Nephron progenitor cell (in vitro differentiated cells): ENCODE measurements around the gene PLXNA3.

ENCODE experiments used
- DNase-seq: peaks from one replicate; pipeline ENCODE4 v3.0.0; 2021
- H3K27ac Mint-ChIP-seq: 2 replicates; pipeline ENCODE4 v1.8.0; 2021; ENCODE audit warnings: mild to moderate bottlenecking, moderate library complexity, mixed read lengths
- H3K27me3 Mint-ChIP-seq: 2 replicates; pipeline ENCODE4 v1.8.0; 2021; ENCODE audit warnings: mild to moderate bottlenecking, low read depth, mixed read lengths; ENCODE audit not compliant: poor library complexity
- H3K36me3 Mint-ChIP-seq: 2 replicates; pipeline ENCODE4 v1.8.0; 2021; ENCODE audit warnings: low read depth, mixed read lengths
- H3K4me1 Mint-ChIP-seq: 2 replicates; pipeline ENCODE4 v1.8.0; 2021; ENCODE audit warnings: mixed read lengths
- H3K4me3 Mint-ChIP-seq: 2 replicates; pipeline ENCODE4 v1.8.0; 2021; ENCODE audit warnings: mild to moderate bottlenecking, moderate library complexity, mixed read lengths
- H3K9me3 Mint-ChIP-seq: 2 replicates; pipeline ENCODE4 v1.8.0; 2021; ENCODE audit warnings: mild to moderate bottlenecking, moderate library complexity, mixed read lengths
- TF ChIP-seq, protein P1 (sequence below): fragments of 200-600 bp; sonication (generic); IDR thresholded peaks from 2 replicates; pipeline ENCODE4 v1.5.0; 2021; ENCODE audit warnings: antibody characterized with exemption

PLXNA3 gene

DNA sequence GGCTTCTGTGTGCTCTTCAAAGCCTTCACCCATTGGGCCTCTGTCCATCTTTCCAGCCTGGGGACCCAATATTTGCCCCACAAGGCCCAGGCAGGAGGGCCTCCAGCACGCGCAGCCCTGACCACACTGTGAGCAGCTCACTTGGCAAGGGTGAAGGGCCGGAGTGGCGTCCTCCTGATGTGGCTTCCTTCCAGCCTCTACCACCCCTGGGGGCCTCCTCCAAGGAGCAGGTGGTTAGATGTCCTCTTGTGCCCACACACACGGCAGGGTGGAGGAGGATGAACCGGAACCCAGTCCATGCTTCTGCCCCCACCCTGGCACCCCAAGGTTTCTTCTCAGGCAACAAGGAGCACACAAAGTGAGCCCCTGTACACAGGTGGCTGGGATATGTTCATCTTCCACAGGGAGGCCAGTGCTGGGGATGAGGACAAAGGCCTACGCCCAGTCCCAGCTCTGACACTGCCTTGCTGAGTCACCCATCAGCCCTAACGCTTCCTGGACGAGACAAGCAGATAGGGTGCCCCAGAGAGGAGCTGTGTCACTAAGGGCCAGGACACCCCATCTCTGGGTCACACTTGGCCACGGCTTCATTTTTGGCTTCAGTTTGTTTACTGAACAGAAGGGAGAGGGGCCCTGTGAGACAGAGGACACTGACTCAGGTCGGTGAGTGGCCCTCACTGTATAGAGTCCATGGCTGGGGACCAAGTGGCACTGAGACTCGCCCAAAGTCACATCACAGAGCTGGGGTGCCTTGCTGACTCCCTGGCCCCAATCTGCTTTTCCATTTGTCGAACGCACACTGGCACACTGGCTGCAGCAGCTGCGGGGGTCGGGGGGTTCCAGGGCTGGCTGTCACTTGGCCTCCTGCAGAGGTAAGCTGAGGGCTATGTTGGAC is 26.4 kb downstream of the PLXNA3 start:
- Mint-ChIP-seq H3K4me1 (peaks cover 19% of the 10 kb centered on the region), H3K9me3 (peaks cover 66% of the 10 kb centered on the region), H3K4me3 (no peak overlapping the region), H3K27me3 (peaks cover 8% of the 10 kb centered on the region), H3K27ac (no peak overlapping the region), H3K36me3 (peaks cover 14% of the 10 kb centered on the region)
- no peak for DNase-seq
- TF ChIP-seq, protein P1, sequence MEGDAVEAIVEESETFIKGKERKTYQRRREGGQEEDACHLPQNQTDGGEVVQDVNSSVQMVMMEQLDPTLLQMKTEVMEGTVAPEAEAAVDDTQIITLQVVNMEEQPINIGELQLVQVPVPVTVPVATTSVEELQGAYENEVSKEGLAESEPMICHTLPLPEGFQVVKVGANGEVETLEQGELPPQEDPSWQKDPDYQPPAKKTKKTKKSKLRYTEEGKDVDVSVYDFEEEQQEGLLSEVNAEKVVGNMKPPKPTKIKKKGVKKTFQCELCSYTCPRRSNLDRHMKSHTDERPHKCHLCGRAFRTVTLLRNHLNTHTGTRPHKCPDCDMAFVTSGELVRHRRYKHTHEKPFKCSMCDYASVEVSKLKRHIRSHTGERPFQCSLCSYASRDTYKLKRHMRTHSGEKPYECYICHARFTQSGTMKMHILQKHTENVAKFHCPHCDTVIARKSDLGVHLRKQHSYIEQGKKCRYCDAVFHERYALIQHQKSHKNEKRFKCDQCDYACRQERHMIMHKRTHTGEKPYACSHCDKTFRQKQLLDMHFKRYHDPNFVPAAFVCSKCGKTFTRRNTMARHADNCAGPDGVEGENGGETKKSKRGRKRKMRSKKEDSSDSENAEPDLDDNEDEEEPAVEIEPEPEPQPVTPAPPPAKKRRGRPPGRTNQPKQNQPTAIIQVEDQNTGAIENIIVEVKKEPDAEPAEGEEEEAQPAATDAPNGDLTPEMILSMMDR: no peak

DNA sequence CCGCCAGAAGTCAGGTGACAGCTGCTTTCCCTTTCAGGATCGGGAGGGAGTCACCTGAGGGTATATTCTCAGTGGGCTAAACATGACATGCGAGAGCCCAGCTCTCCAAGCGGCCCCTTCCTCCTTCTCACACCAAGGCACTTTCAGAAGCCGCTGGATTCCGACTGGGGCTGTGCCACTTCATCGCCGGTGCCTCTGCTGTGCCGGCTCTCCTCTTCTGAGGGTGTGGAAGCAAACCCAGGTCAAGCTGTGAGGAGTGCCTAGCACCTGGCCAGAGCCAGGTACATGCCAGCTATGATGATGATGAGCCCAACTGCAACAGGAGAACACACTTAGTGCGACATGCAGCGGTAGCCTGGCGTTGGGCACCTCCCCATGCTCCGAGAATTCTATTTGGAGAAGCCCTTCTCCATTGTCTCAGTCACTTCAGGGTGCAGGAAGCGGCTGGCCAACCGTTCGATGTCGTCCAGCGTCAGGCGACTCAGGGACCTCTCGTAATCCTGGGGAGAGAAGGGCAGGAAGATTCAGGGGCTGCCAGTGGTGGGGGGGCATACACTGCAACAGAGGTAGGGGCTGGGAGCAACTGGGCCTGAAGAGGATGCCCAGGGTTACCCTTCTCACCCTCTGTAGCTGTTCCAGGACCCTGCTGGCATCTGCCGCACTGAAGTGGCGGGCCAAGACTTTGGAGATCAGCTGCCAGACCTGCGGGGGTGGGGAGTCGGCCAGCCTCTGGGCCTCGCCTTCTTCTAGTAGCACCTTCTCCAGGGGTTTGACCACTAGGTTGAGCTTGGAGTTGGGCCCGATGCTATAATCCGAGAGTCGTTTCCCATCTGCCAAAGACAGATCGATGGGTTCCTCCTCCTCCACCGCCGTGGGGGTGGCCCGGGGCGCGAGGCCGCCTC is 27.3 kb downstream of the PLXNA3 start:
- Mint-ChIP-seq H3K36me3 (peaks cover 14% of the 10 kb centered on the region), H3K4me1 (peaks cover 23% of the 10 kb centered on the region), H3K9me3 (peaks cover 63% of the 10 kb centered on the region), H3K27ac (no peak overlapping the region), H3K27me3 (peaks cover 7% of the 10 kb centered on the region), H3K4me3 (peak overlapping the region; percentile 74)
- DNase-seq: no peak
- TF ChIP-seq, protein P1: no peak

DNA sequence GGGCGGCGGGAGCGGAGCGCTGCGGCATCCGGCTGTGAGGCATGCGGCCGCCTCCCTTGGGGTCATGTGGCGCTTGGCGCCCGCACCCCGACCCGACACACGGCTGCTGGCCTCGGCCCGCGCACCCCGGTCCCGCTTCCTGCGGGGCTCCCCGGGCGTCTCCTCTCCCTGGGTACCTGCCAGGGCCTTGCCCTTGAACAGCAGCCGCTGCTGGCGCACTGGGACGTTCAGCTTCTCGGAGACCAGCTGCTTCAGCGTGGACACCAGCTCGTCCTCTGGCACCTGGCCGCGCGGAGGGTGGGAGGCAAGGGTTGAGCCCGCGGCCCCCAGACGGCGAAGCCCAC is 27.9 kb downstream of the PLXNA3 start:
- Mint-ChIP-seq H3K4me3 (peak overlapping the region; percentile 54), H3K36me3 (peaks cover 14% of the 10 kb centered on the region), H3K27ac (no peak overlapping the region), H3K9me3 (peaks cover 62% of the 10 kb centered on the region), H3K27me3 (peaks cover 7% of the 10 kb centered on the region), H3K4me1 (peaks cover 25% of the 10 kb centered on the region)
- peak; percentile 34 for DNase-seq
- TF ChIP-seq, protein P1: no peak

DNA sequence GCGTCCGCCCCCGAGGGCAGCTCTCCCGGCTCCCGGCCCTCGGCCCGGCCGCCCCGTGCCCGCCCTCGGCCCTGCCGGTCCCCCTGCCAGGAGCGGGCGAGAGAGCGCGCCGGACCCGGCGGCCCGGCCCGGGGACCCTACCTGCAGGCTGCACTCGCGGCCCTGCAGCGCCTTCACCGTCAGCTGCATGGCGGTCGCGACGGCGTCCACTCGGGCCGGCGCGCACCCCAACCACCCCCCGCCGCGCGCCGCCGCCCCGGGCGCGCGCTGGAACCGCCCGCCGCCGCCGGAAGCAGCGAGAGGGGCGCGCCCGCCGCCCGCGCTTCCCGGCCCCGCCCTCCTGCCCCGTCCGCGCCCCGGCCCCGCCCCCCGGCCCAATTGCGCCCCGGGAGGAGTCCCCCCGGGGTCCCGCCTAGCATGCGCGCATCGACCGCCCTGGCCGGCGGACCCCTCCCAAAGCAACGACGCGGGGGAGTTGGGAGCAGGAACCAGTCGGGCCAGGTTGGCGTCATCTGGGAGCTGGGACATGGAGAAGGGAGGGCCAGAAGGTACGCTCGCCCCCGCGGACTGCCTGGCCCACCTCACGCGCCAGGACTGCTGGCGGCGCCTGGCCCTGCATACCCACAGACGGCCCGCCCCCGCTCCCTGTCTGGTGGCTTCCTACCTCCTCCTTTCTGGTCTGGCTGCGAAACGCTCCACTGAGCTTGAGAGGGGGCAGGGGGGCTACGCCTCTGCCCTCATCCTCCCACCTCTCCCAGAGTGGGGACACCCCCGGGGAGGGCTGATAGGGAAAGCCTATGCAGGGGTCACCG is 28.5 kb downstream of the PLXNA3 start, which contains the start of gene UBL4A:
TSS of gene UBL4A (minus strand) at position 220 of the 812 bp plus-strand sequence. CDS start at position 189, 31 bp downstream.
- Mint-ChIP-seq H3K4me1 (peaks cover 31% of the 10 kb centered on the region), H3K4me3 (peak within 1 kb of the TSS; percentile 74), H3K27ac (no peak within 1 kb of the TSS), H3K36me3 (peaks cover 14% of the 10 kb centered on the region), H3K27me3 (peaks cover 7% of the 10 kb centered on the region), H3K9me3 (peaks cover 63% of the 10 kb centered on the region)
- peak; percentile 63 for DNase-seq
- TF ChIP-seq, protein P1: no peak

DNA sequence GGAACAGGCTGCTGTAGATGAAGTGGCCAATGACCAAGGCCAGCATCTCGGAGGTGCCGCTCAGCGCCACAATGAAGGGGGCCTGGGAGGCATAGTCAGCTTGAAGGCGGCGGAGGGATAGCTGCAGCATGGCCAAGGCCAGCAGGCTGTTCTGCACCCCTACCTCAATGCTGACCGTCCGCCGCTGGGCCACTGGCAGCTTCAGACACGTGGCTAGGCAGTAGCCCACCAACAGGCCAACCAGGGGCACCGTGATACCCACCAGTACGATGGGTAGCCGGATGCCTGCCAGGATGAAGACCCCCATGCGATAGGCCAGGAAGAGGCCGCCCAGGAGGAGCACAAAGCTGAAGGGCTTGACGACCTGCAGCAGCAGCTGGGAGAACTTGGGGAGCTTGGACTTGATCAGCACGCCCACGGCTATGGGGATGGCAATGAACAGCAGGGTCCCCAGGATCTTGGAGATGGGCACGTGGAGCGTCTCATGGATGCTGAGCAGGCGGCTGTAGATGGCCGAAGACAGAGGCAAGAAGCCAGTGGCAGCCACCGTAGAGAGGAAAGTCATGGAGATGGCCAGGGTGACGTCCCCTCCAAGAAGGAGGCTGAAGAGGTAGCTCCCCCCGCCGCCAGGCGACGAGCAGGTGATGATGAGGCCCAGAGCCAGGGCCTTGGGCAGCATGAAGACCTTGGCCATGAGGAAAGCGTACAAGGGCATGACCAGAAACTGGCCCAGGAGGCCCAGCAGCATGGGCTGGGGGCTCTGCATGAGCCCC is 29.6 kb downstream of the PLXNA3 start:
- TF ChIP-seq, protein P1: no peak
- no peak for DNase-seq
- no peak overlapping the region for H3K27ac Mint-ChIP-seq
- peaks cover 4% of the 10 kb centered on the region for H3K27me3 Mint-ChIP-seq
- peaks cover 22% of the 10 kb centered on the region for H3K4me1 Mint-ChIP-seq
- peaks cover 14% of the 10 kb centered on the region for H3K36me3 Mint-ChIP-seq
- H3K9me3 Mint-ChIP-seq: peaks cover 56% of the 10 kb centered on the region
- peak overlapping the region; percentile 47 for H3K4me3 Mint-ChIP-seq
